GM19397 (cell line): ENCODE data around the gene ATN1.
A peak's percentile ranks its signal among the peaks of the same experiment; 100 is the strongest.
"Not testable (repeated sequence)": the region's sequence is repeated elsewhere in the genome, so short reads cannot be mapped to it uniquely, and the experiment has no call there.

ENCODE experiments used
- ATAC-seq: cut with Tn5 transposase; IDR thresholded peaks from one replicate; pipeline ENCODE4 v1.9.1; 2021; ENCODE audit warnings: mild to moderate bottlenecking, moderate library complexity; ENCODE audit not compliant: unreplicated experiment

Gene ATN1, protein sequence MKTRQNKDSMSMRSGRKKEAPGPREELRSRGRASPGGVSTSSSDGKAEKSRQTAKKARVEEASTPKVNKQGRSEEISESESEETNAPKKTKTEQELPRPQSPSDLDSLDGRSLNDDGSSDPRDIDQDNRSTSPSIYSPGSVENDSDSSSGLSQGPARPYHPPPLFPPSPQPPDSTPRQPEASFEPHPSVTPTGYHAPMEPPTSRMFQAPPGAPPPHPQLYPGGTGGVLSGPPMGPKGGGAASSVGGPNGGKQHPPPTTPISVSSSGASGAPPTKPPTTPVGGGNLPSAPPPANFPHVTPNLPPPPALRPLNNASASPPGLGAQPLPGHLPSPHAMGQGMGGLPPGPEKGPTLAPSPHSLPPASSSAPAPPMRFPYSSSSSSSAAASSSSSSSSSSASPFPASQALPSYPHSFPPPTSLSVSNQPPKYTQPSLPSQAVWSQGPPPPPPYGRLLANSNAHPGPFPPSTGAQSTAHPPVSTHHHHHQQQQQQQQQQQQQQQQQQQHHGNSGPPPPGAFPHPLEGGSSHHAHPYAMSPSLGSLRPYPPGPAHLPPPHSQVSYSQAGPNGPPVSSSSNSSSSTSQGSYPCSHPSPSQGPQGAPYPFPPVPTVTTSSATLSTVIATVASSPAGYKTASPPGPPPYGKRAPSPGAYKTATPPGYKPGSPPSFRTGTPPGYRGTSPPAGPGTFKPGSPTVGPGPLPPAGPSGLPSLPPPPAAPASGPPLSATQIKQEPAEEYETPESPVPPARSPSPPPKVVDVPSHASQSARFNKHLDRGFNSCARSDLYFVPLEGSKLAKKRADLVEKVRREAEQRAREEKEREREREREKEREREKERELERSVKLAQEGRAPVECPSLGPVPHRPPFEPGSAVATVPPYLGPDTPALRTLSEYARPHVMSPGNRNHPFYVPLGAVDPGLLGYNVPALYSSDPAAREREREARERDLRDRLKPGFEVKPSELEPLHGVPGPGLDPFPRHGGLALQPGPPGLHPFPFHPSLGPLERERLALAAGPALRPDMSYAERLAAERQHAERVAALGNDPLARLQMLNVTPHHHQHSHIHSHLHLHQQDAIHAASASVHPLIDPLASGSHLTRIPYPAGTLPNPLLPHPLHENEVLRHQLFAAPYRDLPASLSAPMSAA (N-terminal part only)

DNA sequence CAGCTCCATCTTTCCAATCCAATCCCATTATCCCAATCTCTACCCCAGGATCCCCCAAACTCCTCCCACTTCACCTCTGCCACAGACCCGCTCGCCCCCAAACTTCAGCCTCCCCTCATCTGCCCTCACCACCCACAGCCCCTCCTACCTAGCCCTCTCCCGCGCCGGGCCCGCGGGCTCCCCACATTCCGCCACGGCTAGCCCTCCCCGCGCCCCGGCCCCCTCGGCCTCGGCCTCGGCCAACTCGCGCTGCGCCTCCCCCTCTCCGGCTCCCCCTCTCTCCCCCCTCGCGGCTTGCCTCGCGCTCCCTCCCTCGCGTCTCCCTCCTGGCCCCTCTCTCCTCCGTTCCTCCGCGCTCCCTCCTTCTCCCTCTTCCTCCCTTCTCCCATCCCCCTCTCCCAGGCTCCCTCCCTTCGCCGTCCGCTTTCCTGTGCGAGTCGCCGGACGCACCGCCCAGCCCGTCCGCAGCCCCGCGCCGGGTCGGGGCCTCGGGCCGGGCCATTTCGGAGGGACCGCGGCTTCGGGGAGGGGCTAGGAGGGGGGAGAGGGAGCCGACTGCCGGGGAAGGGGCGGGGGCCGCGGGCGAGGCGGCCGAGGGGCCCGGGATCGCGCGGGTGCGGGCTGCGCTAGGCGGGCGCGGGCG is at the start of gene ATN1:
ATN1 (plus strand) TSS at position 581 of the 643 bp plus-strand sequence. CDS start 6,043 bp downstream, outside the sequence.
- ATAC-seq: no peak

DNA sequence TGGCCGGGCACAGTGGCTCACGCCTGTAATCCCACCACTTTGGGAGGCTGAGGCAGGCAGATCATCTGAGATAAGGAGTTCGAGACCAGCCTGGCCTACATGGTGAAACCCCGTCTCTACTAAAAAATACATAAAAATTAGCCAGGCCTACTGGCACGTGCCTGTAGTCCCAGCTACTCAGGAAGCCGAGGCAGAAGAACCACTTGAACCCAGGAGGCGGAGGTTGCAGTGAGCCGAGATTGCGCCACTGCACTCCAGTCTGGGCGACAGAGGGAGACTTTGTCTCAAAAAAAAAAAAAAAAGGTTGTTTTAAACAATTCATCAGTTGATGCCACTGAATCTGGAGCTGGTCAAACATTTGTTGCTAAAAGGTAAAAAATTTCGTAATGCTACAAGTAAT is 47.9 kb upstream of the ATN1 start:
- ATAC-seq: not testable (repeated sequence)

DNA sequence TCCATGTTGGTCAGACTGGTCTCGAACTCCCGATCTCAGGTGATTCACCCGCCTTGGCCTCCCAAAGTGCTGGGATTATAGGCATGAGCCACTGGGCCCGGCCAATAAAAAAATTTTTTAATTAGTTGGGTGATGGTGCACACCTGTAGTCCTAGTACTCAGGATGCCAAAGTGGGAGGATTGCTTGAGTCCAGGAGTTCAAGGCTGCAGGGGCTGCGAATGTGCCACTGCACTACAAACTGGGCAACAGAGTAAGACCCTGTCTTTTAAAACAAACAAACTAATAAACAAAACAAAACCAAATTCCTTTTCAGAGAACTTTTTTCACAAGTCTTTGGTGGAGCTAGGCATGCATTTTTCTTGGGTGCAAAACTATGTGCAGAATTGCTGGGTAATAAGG is 44.5 kb upstream of the ATN1 start:
- no peak for ATAC-seq

DNA sequence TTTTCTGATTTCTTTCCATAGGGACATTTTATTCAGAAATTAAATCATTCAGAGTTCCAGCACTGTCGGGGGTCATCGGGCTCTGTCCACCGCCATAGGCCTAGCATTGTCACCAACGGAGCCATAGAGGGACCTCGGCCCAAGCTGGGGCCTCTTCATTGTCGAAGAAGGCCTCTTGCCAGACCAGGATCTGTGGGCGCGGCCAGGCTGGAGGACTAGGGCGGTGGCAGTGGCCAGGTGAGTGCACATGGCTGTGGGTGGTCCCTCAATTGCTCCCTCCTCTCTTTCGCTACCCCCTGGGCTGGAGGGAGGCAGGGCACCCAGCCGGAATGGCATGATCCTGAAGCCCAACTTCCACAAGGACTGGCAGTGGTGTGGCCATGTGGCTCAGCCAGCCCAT is 44.1 kb upstream of the ATN1 start:
- ATAC-seq: no peak

DNA sequence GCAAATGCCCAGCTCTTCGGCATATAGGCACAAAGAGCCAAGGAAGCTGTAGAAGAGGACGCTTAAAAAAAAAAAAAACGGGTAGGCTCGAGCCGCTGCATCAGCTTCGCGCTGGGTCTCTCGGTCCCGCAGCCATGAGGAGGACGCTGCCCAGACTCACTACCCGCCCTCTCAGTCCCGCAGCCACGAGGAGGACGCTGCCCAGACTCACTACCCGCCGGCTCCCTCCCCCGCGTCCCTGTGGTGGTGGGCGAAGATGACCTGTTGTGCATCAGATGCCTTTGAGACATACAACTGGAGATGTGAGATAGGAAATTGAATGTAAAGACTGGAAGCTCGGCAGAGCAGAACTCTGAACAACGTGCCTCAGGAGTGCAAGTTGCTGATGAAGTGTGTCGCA is 43.2 kb upstream of the ATN1 start:
- ATAC-seq: no peak

DNA sequence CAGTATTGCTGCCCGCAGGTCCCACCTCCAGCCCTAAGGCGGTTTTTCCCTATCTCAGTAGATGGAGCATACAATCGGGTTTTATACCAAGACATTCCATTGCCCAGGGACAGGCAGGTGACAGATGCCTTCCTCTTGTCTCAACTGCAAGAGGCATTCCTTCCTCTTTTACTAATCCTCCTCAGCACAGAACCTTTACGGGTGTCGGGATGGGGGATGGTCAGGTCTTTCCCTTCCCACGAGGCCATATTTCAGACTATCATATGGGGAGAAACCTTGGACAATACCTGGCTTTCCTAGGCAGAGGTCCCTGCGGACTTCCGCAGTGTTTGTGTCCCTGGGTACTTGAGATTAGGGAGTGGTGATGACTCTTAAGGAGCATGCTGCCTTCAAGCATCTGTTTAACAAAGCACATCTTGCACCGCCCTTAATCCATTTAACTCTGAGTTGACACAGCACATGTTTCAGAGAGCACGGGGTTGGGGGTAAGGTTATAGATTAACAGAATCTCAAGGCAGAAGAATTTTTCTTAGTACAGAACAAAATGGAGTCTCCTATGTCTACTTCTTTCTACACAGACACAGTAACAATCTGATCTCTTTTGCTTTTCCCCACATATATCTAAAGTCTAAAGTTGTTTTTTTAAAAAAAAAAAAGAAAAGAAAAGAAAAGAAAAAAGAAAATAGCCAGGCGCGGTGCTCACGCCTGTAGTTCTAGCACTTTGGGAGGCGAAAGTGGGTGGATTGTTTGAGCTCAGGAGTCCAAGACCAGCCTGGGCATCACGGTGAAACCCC is 41.4 kb upstream of the ATN1 start:
- not testable (repeated sequence) for ATAC-seq

DNA sequence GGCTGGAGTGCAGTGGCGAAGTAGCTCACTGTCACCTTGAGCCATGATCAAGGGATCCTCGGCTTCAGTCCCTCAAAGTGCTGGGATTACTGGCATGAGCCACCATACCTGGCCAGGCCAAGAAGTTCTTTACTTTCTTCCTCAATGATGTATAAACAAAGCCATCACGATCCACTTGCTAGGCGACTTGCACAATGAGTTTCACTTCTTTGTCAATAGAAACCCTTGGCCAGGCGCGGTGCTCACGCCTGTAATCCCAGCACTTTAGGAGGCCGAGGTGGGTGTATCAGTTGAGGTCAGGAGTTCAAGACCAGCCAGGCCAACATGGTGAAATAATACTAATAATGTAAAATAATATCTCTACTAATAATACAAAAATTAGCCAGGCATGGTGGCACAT is 40.3 kb upstream of the ATN1 start:
- ATAC-seq: no peak

DNA sequence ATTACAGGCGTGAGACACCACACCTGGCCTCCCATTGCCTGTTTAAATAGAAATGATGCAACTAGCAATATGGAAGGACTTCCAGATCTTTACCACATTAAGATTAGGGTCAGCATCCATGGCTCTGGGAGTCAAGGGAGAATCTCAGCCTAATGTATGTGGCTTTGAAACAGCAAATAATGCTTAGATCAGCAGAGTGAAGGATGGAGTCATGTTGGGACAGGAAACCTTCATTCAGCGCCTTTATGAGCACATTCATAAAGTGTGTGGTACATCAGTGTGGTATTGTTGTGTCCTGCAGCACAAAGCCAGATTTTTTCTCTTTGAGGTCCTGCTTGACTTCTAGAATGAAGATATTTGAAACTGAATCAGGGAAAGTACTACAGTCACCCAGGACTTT is 39.4 kb upstream of the ATN1 start:
- no peak for ATAC-seq

DNA sequence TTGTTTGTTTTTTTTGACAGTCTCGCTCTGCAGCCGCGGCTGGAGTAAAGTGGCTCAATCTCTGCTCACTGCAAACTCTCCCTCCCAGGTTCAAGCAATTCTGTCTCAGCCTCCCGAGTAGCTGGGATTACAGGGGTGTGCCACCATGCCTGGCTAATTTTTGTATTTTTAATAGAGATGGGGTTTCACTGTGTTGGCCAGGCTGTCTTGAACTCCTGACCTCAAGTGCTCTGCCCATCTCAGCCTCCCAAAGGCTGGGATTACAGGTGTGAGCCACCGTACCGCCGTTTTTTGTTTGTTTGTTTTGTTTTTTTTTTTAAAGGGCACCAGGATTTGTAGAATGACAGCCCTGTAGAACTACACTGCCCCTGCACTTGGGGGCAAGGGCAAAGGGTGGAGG is 39.0 kb upstream of the ATN1 start:
- ATAC-seq: not testable (repeated sequence)

DNA sequence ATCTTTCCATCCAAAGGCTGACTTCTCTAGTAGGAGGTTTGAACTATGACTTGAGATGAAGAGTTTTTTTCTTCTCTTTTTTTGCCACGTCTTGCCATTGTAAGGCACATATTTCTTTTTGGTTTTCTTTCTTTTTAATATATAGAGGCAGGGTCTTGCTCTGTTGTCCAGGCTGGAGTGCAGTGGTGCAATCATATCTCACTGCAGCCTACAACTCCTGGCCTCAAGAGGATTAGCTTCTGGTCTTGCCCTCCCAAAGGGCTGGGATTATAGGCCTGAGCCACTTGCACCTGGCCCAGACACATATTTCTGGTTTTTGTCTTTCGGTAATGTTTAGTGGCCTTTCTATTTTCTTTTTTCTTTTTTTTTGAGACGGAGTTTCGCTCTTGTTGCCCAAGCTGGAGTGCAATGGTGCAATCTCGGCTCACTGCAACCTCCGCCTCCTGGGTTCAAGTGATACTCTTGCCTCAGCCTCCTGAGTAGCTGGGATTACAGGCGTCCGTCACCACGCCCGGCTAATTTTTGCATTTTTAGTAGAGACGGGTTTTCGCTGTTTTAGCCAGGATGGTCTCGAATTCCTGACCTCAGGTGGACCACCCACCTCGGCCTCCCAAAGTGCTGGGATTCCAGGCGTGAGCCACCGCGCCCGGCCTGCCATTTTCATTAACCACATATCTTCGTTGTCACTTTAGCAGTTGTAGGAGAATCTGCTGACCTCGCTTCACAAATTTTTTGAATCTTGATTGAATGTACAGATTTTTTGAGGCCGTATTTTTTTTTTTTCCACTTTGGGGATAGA is 37.8 kb upstream of the ATN1 start:
- not testable (repeated sequence) for ATAC-seq

DNA sequence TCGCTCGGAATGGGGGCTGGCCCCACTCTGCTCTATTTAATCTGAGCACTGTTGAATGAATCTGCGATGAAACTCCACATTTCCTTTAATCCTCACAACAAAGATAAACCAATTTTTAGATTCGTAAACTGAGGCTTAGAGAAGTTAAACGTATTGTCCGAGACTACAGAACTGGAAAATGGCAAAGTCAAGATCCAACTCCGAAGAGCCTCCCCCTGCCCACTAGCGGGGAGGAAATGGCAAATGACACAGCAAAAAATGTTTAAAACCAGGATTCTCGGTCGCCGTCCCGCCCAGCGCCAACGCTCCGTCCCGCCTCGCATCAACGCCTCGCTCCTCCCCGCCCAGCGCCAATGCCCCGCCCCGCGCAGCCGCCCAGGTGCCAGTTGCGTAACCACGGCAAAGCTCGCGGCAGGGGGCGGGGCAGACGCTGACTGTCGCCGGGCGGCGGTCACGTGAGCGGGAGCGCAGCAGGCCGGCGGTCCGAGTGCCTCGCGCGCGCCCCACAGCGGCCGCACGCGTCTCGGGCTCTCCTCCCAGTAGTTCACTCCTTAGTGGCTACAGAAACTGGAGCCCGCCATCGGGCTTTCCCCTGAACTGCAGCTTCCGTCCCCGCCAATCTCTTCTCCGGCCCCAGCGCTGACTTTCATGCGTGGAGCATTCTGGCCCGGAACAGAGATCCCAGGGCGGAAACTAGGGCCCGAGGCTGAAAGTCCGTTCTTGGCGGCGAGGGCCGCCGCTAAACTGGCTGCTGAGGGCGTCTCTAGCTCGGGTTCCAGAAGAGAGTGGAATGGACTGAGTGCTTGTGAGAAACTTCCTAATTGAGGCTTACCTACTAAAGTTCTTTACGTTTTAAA is 36.7 kb upstream of the ATN1 start:
- ATAC-seq: peak; percentile 93

DNA sequence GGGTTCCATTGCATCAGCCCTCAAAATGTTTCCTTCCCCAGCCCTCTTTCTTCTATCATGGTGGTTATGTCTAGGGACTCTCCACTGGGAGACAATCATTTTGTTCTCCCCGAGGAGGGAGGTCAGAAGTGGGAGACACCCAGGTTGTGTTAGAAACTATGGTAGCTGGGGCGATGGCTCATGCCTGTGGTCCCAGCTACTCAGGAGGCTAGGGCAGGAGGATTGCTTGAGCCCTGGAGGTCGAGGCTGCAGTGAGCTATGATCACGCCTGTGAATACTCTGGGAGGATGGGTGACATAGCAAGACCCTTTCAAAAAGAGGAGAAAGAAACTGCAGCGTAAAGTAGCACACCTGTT is 36.1 kb upstream of the ATN1 start:
- ATAC-seq: no peak

DNA sequence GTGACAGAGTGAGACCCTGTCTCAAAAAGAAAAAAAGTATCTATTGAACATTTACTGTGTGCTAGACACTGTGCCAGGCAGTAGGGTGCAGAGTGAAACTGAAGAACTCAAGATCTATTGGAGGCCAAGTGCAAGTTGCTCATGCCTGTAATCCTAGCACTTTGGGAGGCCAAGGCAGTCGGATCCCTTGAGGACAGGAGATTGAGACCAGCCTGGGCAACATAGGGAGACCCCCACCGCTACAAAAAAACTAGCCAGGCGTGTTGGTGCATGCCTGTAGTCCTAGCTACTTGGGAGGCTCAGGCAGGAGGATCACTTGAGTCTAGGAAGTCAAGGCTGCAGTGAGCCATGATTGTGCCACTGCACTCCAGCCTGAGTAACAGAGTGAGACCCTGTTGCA is 35.1 kb upstream of the ATN1 start:
- not testable (repeated sequence) for ATAC-seq

DNA sequence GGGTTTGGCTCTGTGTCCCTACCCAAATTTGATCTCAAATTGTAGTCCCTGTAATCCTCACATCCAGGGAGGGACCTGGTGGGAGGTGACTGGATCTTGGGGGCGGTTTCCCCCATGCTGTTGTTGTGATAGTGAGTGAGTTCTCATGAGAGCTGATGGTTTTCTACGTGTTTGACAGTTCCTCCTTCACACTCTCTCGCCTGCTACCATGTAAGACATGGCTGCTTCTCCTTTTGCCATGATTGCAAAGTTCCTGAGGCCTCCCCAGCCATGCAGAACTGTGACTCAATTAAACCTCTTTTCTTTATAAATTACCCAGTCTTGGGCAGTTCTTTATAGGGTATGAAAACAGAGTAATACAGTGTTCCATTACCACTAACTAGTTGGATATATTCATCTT is 33.4 kb upstream of the ATN1 start:
- ATAC-seq: no peak

DNA sequence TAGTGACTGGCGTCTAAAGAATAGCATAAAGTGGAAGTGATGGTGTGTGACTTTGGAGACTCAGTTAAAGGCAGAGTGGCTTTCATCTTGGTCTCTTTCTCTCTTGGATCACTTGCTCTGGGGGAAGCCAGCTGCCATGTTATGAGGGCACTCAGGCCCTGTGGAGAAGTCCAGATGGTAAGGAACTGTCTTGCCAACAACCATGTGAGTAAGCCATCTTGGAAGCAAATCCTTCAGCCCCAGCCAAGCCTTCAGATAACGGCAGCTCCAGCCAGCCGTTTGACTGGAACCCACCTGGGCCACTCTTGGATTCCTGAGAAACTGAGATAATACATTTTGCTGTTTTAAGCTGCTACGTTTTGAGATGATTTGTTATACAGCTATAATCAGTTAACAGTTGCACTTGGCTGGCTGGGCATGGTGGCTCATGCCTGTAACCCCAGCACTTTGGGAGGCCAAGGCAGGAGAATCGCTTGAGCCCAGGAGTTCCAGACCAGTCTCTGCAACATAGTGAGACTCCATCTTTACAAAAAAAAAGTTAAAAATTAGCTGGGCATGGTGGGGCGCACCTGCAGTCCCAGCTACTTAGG is 30.8 kb upstream of the ATN1 start:
- no peak for ATAC-seq

DNA sequence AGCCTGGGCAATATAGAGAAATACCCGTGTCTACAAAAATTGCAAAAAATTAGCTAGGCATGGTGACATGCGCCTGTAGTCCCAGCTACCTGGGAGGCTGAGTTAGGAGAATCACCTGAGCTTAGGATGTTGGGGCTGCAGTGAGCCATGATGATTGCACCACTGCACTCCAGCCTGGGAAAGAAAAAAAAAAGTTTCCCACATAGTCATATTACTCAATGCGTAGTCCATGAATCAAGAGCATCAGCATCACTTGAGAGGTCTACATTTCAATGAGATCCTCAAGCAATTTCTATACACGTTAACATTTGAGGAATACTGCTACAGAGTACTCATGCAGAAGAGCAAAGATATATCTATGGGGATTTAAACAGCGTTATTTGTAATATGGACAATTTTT is 28.3 kb upstream of the ATN1 start:
- no peak for ATAC-seq

DNA sequence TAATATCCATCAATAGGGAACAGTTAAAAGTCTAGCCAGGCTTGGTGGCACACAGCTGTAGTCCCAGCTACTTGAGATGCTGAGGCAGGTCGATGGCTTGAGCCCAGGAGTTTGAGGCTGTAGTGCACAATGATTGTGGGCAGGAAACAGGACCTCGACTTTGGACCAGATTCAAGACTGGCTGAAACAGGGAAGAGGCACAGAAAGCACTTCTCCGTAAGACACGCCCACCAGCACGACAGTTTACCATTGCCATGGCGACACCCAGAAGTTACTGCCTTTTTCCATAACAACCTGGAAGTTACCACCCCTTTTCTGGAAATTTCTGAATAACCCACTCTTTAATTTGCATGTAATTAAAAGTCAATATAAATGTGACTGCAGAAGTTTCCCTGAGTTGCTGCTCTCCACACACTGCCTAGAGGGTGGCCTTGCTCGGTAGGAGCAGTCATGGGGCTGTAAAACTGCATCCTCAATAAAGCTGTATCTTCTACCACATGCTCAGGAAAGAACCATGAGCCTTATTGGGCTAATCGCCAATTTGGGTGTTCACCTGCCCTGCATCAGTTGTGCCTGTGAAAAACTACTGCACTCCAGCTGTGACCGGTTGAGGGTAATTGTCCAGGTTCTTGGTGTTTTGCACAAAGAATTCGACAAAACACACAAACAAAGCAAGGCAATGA is 27.8 kb upstream of the ATN1 start:
- no peak for ATAC-seq

DNA sequence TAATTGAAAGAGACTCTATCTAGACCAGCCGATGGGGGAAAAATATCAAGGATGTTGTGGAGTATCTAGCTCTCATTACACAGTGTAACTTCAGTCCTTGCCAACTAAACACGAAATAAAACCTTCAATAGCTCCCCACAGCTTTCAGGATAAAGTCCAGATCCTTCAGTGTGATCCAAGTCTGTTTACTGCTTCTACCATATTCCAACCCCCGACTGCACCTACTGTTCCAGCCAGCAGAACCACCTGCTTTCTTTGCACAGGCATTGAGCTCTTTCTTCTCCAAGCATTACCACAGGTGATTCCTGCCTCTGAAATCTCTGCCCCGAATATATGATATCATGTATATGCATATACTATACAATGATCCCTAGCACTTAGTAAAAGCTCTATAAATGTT is 25.3 kb upstream of the ATN1 start:
- ATAC-seq: no peak
